GM19025 (cell line): ENCODE data around the gene TMEM50A.
"Not testable (repeated sequence)": the region's sequence is repeated elsewhere in the genome, so short reads cannot be mapped to it uniquely, and the experiment has no call there.

ENCODE experiments used
- ATAC-seq: cut with Tn5 transposase; IDR thresholded peaks from one replicate; pipeline ENCODE4 v1.9.1; 2021; ENCODE audit warnings: mild to moderate bottlenecking, low read depth, moderate library complexity; ENCODE audit not compliant: unreplicated experiment

TMEM50A gene

DNA sequence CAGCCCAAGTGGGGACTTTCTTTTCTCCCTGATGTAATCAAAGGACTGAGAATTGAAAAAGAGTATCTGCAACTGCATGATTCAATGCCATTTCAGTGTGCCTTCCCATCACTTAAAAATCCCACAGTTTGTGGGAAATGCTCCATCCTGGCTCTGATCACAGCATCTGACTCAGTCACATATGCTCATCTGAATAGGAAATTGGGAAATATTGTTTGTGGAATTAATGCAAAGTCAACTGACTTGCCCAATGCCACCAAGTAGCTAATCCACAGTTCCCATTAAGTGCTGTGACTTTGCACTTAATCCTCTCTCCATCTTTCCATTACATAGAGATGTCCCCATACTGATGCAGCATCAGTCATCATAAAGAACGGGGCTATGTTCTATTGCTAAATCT is 45.0 kb downstream of the TMEM50A start:
- not testable (repeated sequence) for ATAC-seq

- not testable (repeated sequence) for ATAC-seq
Measured at GRCh38 chr1:25383875-25384274, 45.7 kb downstream of the TMEM50A start.

- ATAC-seq = not testable (repeated sequence)
Measured at GRCh38 chr1:25387096-25387495, 49.0 kb downstream of the TMEM50A start.

GRCh38 chr1:25388691-25389090 is 50.6 kb downstream of the TMEM50A start:
- not testable (repeated sequence) for ATAC-seq

DNA sequence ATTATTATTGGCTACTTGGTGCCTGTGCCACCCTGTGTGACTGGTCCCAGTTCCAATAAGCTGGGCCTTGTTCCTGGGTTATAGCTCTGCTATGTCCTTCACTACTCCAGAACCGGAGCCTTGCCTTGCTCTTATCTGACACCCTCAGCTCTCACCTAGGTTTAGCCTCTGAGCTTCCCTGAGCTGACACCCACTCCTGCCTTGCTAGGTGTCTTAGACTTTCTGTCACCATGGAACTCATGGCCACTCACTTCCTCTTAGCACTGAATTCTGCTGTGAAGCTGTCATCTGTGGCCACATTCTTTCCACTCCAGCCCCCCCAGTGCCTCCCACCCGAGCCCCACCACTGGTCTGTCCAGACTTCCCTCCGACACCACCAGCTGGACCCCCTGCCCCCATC is 51.6 kb downstream of the TMEM50A start:
- not testable (repeated sequence) for ATAC-seq

DNA sequence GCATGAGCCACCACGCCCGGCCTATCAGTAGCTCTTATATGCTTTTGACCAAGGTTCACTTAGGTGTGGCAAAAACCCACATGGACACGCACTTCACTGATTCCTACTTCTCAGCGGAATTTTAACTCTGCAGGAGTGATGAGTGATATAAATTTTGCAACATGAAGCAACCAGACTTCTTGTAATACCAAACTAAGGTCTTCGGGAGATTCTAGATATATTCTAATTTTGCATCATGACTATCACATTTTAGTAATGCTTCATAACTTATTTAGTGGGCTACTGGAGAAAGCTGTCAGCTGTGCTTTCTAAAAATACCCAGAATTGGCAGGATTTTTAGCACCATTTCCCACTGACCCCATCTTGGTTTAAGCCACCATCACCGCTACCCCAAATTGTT is 54.7 kb downstream of the TMEM50A start:
- no peak for ATAC-seq

GRCh38 chr1:25397549-25397948 is 59.4 kb downstream of the TMEM50A start:
- not testable (repeated sequence) for ATAC-seq

DNA sequence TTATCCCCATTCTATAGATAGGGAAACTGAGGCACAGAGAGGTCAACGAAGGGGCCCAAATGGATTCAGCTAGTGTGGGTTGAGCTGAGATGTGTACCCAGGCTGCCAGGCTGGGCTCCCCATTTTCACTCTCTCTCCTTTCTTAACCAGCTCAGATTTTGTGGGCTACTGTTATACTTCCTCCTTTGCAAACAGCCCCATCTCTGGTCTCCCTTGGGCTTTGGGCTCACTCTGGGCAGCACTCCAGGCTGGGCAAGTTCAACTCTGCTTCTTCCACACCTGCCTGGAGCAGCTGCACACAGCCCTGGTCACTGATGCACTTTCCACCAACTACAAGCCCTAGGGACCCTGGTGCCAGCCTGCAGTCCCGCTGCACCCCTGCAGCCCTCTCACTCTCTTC is 59.9 kb downstream of the TMEM50A start:
- ATAC-seq = not testable (repeated sequence)

GRCh38 chr1:25402947-25403803 is 65.0 kb downstream of the TMEM50A start:
- ATAC-seq = not testable (repeated sequence)

DNA sequence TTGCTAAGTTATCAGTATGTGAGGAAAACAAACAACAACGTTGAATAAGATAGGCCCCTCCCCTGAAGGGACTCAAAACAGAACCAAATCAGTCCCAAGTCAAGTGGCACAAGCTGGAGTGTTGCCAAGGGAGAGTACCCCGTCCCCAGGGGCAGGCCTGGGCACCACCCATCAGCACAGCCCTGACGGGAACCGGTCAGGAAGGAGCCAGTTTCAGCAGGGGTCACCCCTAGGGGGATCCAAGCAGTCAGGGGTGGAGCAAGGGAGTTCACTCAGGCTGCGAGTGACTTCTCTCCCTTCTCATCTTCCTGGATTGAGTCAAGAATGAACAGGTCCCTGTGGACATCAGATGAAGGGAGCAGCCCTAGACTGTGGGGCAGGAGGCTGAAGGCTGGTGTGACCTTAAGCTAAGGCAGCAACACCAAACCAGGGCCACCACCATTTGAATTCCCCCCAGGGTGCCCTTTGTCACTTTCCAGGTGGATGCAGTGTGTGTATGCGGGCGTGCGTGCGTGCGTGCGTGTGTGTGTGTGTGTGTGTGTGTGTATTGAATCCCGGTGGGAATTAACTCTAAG is 67.7 kb downstream of the TMEM50A start:
- ATAC-seq = not testable (repeated sequence)

DNA sequence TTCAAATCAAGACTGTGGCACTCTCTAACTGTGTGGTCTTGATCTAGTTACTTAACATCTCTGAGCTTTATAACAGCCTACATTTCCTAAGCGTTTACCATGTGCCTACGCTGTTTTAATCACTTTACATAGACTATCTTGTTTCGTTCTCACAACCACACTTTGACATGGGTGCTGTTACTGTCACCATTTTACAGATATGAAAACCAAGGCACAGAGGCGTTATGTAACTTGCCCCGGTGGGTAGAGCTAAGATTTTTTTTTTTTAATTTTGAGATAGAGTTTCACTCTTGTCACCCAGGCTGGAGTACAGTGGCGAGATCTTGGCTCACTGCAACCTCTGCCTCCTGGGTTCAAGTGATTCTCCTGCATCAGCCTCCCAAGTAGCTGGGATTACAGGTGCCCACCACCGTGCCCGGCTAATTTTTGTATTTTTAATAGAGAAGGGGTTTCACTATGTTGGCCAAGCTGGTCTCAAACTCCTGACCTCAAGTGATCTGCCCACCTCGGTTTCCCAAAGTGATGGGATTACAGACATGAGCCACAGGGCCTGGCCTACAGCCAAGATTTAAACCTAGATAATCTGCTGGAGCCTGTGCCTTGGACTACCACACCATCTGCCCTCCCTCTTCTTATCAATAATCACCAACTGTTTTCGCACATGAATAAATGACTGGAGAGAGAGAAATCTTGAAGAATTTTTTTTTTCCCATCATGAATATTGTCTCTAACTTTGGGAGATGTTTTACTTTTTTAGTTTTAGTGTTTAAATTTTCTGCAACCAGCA is 71.7 kb downstream of the TMEM50A start:
- not testable (repeated sequence) for ATAC-seq
